HEK293 (cell line): ENCODE measurements around the gene IL1A.

Source experiments
- CTCF ChIP-seq: fragments of 450-650 bp; formaldehyde crosslinking; IDR thresholded peaks from 2 replicates; pipeline ENCODE4 v1.5.1; 2016; ENCODE audit warnings: missing biosample characterization, missing genetic modification characterization
- KLF16 ChIP-seq: fragments of 450-650 bp; formaldehyde crosslinking; IDR thresholded peaks from 2 replicates; pipeline ENCODE4 v1.5.1; 2017; ENCODE audit warnings: missing biosample characterization, missing genetic modification characterization
- REST ChIP-seq: fragments of 450-650 bp; formaldehyde crosslinking; IDR thresholded peaks from 2 replicates; pipeline ENCODE4 v1.5.1; 2016; ENCODE audit warnings: missing biosample characterization, missing genetic modification characterization
- SCRT2 ChIP-seq: fragments of 450-650 bp; formaldehyde crosslinking; IDR thresholded peaks from 2 replicates; pipeline ENCODE4 v1.5.1; 2016; ENCODE audit warnings: missing biosample characterization, missing genetic modification characterization
- SETDB1 ChIP-seq: IDR thresholded peaks from one replicate; pipeline ENCODE4 v1.6.1; 2017; ENCODE audit warnings: mild to moderate bottlenecking, low read length, moderate library complexity, mixed read lengths; ENCODE audit not compliant: insufficient read length
- TCF7L2 ChIP-seq: IDR thresholded peaks from 2 replicates; pipeline ENCODE4 v1.6.1; 2011; ENCODE audit warnings: low read depth, mild to moderate bottlenecking, inconsistent platforms, low read length, moderate library complexity, borderline replicate concordance
- ZFP41 ChIP-seq: fragments of 450-650 bp; formaldehyde crosslinking; IDR thresholded peaks from 2 replicates; pipeline ENCODE4 v1.5.1; 2016; ENCODE audit warnings: missing biosample characterization, missing genetic modification characterization, borderline replicate concordance
- ZNF398 ChIP-seq: fragments of 450-650 bp; formaldehyde crosslinking; IDR thresholded peaks from 2 replicates; pipeline ENCODE4 v1.5.1; 2017; ENCODE audit warnings: missing biosample characterization, missing genetic modification characterization
- ZNF404 ChIP-seq: fragments of 450-650 bp; formaldehyde crosslinking; IDR thresholded peaks from 2 replicates; pipeline ENCODE4 v1.5.1; 2017; ENCODE audit warnings: missing biosample characterization, missing genetic modification characterization
- ZNF426 ChIP-seq: fragments of 450-650 bp; formaldehyde crosslinking; IDR thresholded peaks from 2 replicates; pipeline ENCODE4 v1.5.1; 2017; ENCODE audit warnings: missing biosample characterization, missing genetic modification characterization, mild to moderate bottlenecking, inconsistent platforms, moderate library complexity
- ZNF449 ChIP-seq: fragments of 450-650 bp; formaldehyde crosslinking; IDR thresholded peaks from 2 replicates; pipeline ENCODE4 v1.5.1; 2017; ENCODE audit warnings: missing biosample characterization, mild to moderate bottlenecking, missing genetic modification characterization, moderate library complexity
- TF ChIP-seq, protein P1 (sequence below): fragments of 450-650 bp; formaldehyde crosslinking; IDR thresholded peaks from 2 replicates; pipeline ENCODE4 v1.5.1; 2016; ENCODE audit warnings: missing biosample characterization, missing genetic modification characterization

GRCh38 chr2:112805542-112805941 lies 21.2 kb upstream of the IL1A start:
- TF ChIP-seq REST (tag by site-specific recombination) (no peak), CTCF (tag by site-specific recombination) (no peak), SETDB1 (no peak), ZNF398 (tag by site-specific recombination) (no peak), KLF16 (tag by site-specific recombination) (no peak), ZNF426 (no peak), SCRT2 (tag by site-specific recombination) (no peak), TCF7L2 (no peak), ZFP41 (no peak), ZNF404 (tag by site-specific recombination) (no peak), ZNF449 (tag by site-specific recombination) (no peak)
- TF ChIP-seq, protein P1, sequence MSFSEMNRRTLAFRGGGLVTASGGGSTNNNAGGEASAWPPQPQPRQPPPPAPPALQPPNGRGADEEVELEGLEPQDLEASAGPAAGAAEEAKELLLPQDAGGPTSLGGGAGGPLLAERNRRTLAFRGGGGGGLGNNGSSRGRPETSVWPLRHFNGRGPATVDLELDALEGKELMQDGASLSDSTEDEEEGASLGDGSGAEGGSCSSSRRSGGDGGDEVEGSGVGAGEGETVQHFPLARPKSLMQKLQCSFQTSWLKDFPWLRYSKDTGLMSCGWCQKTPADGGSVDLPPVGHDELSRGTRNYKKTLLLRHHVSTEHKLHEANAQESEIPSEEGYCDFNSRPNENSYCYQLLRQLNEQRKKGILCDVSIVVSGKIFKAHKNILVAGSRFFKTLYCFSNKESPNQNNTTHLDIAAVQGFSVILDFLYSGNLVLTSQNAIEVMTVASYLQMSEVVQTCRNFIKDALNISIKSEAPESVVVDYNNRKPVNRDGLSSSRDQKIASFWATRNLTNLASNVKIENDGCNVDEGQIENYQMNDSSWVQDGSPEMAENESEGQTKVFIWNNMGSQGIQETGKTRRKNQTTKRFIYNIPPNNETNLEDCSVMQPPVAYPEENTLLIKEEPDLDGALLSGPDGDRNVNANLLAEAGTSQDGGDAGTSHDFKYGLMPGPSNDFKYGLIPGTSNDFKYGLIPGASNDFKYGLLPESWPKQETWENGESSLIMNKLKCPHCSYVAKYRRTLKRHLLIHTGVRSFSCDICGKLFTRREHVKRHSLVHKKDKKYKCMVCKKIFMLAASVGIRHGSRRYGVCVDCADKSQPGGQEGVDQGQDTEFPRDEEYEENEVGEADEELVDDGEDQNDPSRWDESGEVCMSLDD (tag by site-specific recombination), result no peak
